HepG2 (cell line): ENCODE data around the gene CNTN4. TPM values are rescaled to one million over a fixed set of nuclear protein-coding genes. Genes with fewer than 3 reads are reported as not detected.

Source experiments
- ATAC-seq: fragments of 200-7000 bp; cut with Tn5 transposase; 3 replicates; pipeline ENCODE4 v1.9.1; 2020; ENCODE audit warnings: mild to moderate bottlenecking, moderate library complexity
- BruUV-seq: library from RNA; stranded (reverse); fragments of 400-500 nt; replicated peaks from 2 replicates; lab custom pipeline; 2021; lab: Mats Ljungman, UMichigan
- CTCF ChIA-PET: fragments of 300-600 bp; formaldehyde crosslinking; extraction: SDS; loops from one replicate; lab custom pipeline; 2021; ENCODE audit warnings: low total read pairs, inconsistent platforms, low intra/inter-chr PET ratio; lab: Yijun Ruan, JAX
- POLR2A ChIA-PET: fragments of 350-600 bp; sonication (Branson Sonifier 250); formaldehyde crosslinking; loops from one replicate; lab custom pipeline; 2020; ENCODE audit warnings: antibody characterized with exemption, inconsistent platforms; lab: Yijun Ruan, JAX
- DNase-seq: peaks from one replicate; pipeline ENCODE4 v3.0.0-alpha.2; 2015; ENCODE audit warnings: low spot score
- FAIRE-seq: peaks from 3 replicates; lab custom pipeline; 2011; peaks lifted over from hg19 to GRCh38; lab: Jason Lieb, UNC
- H2AFZ ChIP-seq: one replicate; pipeline ENCODE4 v1.6.1; 2011; ENCODE audit warnings: low read length, inconsistent platforms
- H3K27ac ChIP-seq: fragments of 300-600 bp; 3 replicates; pipeline ENCODE4 v1.8.0; 2011; ENCODE audit warnings: mixed run types, mild to moderate bottlenecking, mixed read lengths, low read length, inconsistent platforms; ENCODE audit not compliant: insufficient read depth; ENCODE audit errors: extremely low read length
- H3K27me3 ChIP-seq, 2 experiments: fragments of 200-600 bp in 1 of 2; 2 replicates in 1 of 2; 3 replicates in 1 of 2; pipeline versions ENCODE4 v1.6.0 to v1.8.0; 2011; ENCODE audit warnings: low read length in 2 of 2, mild to moderate bottlenecking in 2 of 2, moderate library complexity in 2 of 2, inconsistent platforms in 1 of 2; ENCODE audit not compliant: insufficient read depth in 2 of 2, control insufficient read depth in 1 of 2
- H3K36me3 ChIP-seq, 2 experiments: fragments of 200-600 bp in 1 of 2; replicated peaks in 1 of 2; 2 replicates in 1 of 2; 3 replicates in 1 of 2; pipeline versions ENCODE4 v1.5.1 to v1.8.0; 2011; ENCODE audit warnings: low read length in 2 of 2, inconsistent platforms in 1 of 2; ENCODE audit not compliant: insufficient read depth in 2 of 2, control insufficient read depth in 1 of 2
- H3K4me1 ChIP-seq: 2 replicates; pipeline ENCODE4 v1.5.1; 2012; ENCODE audit warnings: low read length, inconsistent platforms; ENCODE audit not compliant: insufficient read depth
- H3K4me2 ChIP-seq: 2 replicates; pipeline ENCODE4 v1.6.0; 2011; ENCODE audit warnings: low read depth, low read length, inconsistent platforms
- H3K4me3 ChIP-seq, 3 experiments: fragments of 200-600 bp in 1 of 3; sonication (generic), shearing (Covaris generic) in 1 of 3; replicated peaks in 1 of 3; 2 replicates each; pipeline ENCODE4 v1.5.1; 2011 to 2016; ENCODE audit warnings: low read length in 3 of 3, inconsistent platforms in 2 of 3, low read depth in 2 of 3, mild to moderate bottlenecking in 2 of 3, control low read depth in 1 of 3, mixed read lengths in 1 of 3; ENCODE audit not compliant: insufficient read depth in 1 of 3
- H3K79me2 ChIP-seq: one replicate; pipeline ENCODE4 v1.6.1; 2011; ENCODE audit warnings: low read length, inconsistent platforms; ENCODE audit not compliant: insufficient read depth
- H3K9ac ChIP-seq: 2 replicates; pipeline ENCODE4 v1.6.0; 2011; ENCODE audit warnings: mild to moderate bottlenecking, low read depth, low read length, inconsistent platforms; ENCODE audit not compliant: insufficient read depth
- H3K9me3 ChIP-seq: 2 replicates; pipeline ENCODE4 v1.5.1; 2012; ENCODE audit warnings: mild to moderate bottlenecking, low read length
- H4K20me1 ChIP-seq: 2 replicates; pipeline ENCODE4 v1.6.0; 2011; ENCODE audit warnings: inconsistent platforms, mild to moderate bottlenecking, low read length, moderate library complexity; ENCODE audit not compliant: insufficient read depth
- NFE2 ChIP-seq: sonication (generic); formaldehyde crosslinking; IDR thresholded peaks from 2 replicates; pipeline ENCODE4 v1.4.0; 2020; ENCODE audit warnings: missing genetic modification reagents
- POLR2G ChIP-seq: fragments of 200-400 bp; formaldehyde crosslinking; IDR thresholded peaks from 2 replicates; pipeline ENCODE4 v1.6.1; 2018; ENCODE audit warnings: mild to moderate bottlenecking, low read depth, low read length, moderate library complexity
- ZNF777 ChIP-seq: sonication (generic); formaldehyde crosslinking; IDR thresholded peaks from 2 replicates; pipeline ENCODE4 v1.4.0; 2020; ENCODE audit warnings: missing genetic modification reagents
- in situ Hi-C: cut with HindIII; loops from 2 replicates; pipeline ENCODE4 v1.10.0; 2017; ENCODE audit warnings: low pct_unique_long_range_greater_than_20kb; ENCODE audit not compliant: extremely low pct_ligation_motif_present
- intact Hi-C: fragments of 100-400 bp; cut with micrococcal nuclease; formaldehyde crosslinking; loops from one replicate; pipeline ENCODE4 v1.10.0; 2022; ENCODE audit not compliant: unreplicated experiment
- polyA plus RNA-seq, 8 experiments: library from polyadenylated mRNA; depleted of rRNA in 3 of 8; stranded (reverse) in 7 of 8; unstranded in 1 of 8; fragments of >200 nt; fragmentation: Illumina TruSeq in 4 of 8; extraction: Trizol in 4 of 8; gene quantifications; 2 replicates each; pipeline versions ENCODE4 v1.2.1 to v1.2.3, GENCODE V29; 2011 to 2016; ENCODE audit warnings: low read depth in 4 of 8, missing spikeins in 1 of 8, mixed read lengths in 1 of 8; ENCODE audit not compliant: insufficient read depth in 1 of 8
- total RNA-seq, 5 experiments: library from RNA; depleted of rRNA; stranded (reverse); fragments of >200 nt; fragmentation: Illumina TruSeq; extraction: Trizol; gene quantifications; 2 replicates each; pipeline ENCODE4 v1.2.3, GENCODE V29; 2016; ENCODE audit warnings: low read depth in 1 of 5
- TF ChIP-seq, protein P1 (sequence below): sonication (generic); formaldehyde crosslinking; IDR thresholded peaks from 2 replicates; pipeline ENCODE4 v1.4.0; 2020; ENCODE audit warnings: missing genetic modification reagents, borderline replicate concordance
- TF ChIP-seq, protein P2 (sequence below): sonication (generic); formaldehyde crosslinking; IDR thresholded peaks from 2 replicates; pipeline ENCODE4 v1.8.1; 2023; ENCODE audit warnings: mild to moderate bottlenecking, inconsistent platforms, moderate library complexity, missing genetic modification reagents, borderline replicate concordance

Gene CNTN4
- total and polyA plus RNA-seq, 2 of the 13 experiments (the other 11 are each of a cell fraction or from before 2014, with no cell fraction given): 0.01 to 0.13 TPM

DNA sequence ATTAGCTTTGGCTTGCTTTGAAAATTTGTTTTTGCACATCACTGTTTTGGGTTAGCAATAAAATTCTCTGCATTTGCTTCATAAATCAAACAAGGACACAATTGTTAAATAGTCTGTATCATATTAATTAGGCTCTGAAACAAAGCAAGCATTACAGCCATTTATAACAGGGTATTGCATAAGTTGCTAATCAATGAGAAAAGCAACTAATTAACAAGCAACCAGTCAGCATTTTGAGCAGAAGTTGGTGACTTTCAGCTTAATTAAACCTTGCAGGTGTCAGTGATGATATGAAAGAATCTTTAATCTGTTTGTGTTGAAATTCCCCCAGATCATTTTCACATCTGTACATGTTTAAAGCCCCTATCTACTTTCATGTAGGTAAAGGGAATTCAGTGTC lies 516.4 kb downstream of the CNTN4 start:
- FAIRE-seq (no peak), DNase-seq (no peak), ATAC-seq (no peak)
- Histone ChIP-seq H3K4me2 (no peak overlapping the region), H2AFZ (no peak overlapping the region), H3K9ac (no peak overlapping the region), H3K36me3 (no peaks in the 10 kb centered on the region), H3K4me3 (no peak overlapping the region), H3K79me2 (no peaks in the 10 kb centered on the region), H3K27ac (no peak overlapping the region), H3K27me3 (no peaks in the 10 kb centered on the region), H3K9me3 (no peaks in the 10 kb centered on the region), H4K20me1 (no peaks in the 10 kb centered on the region), H3K4me1 (no peaks in the 10 kb centered on the region)
- no peak for TF ChIP-seq NFE2 (CRISPR knock-in tag)
- TF ChIP-seq, protein P1, sequence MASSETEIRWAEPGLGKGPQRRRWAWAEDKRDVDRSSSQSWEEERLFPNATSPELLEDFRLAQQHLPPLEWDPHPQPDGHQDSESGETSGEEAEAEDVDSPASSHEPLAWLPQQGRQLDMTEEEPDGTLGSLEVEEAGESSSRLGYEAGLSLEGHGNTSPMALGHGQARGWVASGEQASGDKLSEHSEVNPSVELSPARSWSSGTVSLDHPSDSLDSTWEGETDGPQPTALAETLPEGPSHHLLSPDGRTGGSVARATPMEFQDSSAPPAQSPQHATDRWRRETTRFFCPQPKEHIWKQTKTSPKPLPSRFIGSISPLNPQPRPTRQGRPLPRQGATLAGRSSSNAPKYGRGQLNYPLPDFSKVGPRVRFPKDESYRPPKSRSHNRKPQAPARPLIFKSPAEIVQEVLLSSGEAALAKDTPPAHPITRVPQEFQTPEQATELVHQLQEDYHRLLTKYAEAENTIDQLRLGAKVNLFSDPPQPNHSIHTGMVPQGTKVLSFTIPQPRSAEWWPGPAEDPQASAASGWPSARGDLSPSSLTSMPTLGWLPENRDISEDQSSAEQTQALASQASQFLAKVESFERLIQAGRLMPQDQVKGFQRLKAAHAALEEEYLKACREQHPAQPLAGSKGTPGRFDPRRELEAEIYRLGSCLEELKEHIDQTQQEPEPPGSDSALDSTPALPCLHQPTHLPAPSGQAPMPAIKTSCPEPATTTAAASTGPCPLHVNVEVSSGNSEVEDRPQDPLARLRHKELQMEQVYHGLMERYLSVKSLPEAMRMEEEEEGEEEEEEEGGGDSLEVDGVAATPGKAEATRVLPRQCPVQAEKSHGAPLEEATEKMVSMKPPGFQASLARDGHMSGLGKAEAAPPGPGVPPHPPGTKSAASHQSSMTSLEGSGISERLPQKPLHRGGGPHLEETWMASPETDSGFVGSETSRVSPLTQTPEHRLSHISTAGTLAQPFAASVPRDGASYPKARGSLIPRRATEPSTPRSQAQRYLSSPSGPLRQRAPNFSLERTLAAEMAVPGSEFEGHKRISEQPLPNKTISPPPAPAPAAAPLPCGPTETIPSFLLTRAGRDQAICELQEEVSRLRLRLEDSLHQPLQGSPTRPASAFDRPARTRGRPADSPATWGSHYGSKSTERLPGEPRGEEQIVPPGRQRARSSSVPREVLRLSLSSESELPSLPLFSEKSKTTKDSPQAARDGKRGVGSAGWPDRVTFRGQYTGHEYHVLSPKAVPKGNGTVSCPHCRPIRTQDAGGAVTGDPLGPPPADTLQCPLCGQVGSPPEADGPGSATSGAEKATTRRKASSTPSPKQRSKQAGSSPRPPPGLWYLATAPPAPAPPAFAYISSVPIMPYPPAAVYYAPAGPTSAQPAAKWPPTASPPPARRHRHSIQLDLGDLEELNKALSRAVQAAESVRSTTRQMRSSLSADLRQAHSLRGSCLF (CRISPR knock-in tag): no peak
- TF ChIP-seq POLR2G: no peak
- TF ChIP-seq, protein P2, sequence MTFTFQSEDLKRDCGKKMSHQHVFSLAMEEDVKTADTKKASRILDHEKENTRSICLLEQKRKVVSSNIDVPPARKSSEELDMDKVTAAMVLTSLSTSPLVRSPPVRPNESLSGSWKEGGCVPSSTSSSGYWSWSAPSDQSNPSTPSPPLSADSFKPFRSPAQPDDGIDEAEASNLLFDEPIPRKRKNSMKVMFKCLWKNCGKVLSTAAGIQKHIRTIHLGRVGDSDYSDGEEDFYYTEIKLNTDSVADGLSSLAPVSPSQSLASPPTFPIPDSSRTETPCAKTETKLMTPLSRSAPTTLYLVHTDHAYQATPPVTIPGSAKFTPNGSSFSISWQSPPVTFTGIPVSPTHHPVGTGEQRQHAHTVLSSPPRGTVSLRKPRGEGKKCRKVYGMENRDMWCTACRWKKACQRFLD (CRISPR knock-in tag): no peak
- TF ChIP-seq ZNF777 (CRISPR knock-in tag): no peak
- ChIA-PET CTCF (no interaction called here), POLR2A (no interaction called here)
- in situ Hi-C loops: no loop called here
- intact Hi-C loops: no loop called here
- BruUV-seq: no TSS peak
